ENCODE results near the gene C12orf56.
"Not testable (repeated sequence)": the region's sequence is repeated elsewhere in the genome, so short reads cannot be mapped to it uniquely, and the experiment has no call there.

The C12orf56 gene

GRCh38 chr12:64385019-64385418 lies 5.5 kb downstream of the C12orf56 start:
- no peak for DNase-seq

DNA sequence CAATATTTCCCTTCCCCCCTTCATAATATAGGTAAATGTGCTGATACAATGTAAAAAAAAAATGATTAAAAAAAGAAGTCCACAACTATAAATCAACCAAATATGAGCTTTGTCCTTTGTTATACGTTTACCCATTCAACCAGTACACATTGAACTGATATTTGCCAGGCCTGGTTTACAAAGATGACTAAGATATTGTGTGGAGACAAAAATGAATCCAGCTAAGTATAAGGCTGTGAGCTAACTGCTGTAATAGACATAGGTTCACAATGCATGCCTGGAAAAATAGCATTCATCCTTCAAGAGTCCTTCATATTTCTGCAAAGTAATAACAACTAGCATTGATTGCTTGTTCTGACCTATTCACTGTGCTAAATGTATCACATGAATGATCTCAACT lies 6.9 kb downstream of the C12orf56 start:
- DNase-seq = no peak

- DNase-seq = no peak
Measured at GRCh38 chr12:64362721-64363305, 27.7 kb downstream of the C12orf56 start.

DNA sequence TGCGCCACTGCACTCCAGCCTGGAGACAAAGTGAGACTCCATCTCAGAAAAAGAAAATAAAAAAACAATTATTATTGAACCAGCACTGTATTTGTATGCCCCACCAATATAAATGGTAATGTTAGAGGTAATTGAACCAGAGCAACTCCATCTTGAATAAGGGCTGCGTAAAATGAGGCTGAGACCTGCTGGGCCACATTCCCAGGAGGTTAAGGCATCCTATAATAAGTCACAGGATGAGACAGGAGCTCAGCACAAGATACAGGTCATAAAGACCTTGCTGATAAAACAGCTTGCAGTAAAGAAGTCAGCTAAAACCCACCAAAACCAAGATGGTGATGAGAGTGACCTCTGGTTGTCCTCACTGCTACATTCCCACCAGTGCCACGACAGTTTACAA lies 29.4 kb downstream of the C12orf56 start:
- DNase-seq = not testable (repeated sequence)

DNA sequence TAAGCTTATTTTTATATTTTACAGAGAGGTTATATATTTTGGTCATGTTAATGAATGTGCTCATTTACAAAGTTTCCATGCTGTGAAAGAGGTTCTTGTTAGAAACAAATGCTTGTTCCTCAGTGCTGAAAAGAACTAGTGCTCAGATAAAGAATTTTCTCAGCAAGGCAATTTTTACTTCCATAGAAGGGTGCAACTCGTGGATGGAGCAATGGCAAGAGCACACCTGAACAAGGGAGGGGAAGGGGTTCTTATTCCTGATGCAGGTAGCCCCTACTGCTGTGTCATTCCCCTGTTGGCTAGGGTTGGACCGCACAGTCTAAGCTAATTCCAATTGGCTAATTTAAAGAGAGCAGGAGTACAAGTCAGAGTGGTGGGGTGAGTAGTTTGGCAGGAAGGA lies 34.3 kb downstream of the C12orf56 start:
- not testable (repeated sequence) for DNase-seq

DNA sequence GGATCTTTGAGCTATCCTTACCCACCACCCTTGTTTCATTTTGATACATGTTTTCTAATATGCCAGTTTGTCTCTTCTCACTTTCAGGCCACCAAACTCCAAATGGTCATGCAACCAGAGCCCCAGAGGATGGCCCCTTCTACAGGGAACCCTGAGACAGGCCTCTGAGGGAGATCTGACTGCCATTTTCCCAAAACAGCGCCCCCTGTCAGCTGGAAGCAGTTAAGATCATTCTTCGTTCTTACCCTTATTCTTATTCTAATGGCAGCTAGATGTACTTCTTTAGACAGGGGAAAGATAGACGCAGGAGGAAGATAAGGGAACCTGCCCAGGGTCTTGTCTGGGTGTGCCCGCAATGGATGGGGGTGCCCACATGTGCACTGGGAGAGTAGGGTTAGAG lies 38.4 kb downstream of the C12orf56 start:
- DNase-seq = no peak

DNA sequence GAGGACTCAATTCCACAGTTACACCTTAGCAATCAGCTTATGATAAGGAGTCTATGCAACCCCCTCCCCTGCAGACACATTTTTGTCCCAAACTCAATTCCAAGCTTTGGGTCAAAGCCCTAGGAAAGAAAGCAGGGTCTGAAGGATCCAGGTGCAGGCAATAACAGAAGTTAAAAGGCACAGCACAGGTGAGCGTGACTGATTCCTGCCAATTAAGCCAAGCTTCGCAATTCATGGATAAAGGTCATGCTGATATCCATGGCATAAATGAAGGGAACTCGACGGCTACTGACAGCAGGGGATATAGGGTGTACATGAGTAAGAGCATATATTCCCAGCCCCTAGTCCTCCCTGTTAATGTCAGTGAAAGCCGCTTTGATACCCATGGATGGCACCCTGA lies 39.3 kb downstream of the C12orf56 start:
- DNase-seq = no peak

GRCh38 chr12:64347630-64348029 lies 42.9 kb downstream of the C12orf56 start:
- no peak for DNase-seq

- not testable (repeated sequence) for DNase-seq
Measured at GRCh38 chr12:64344631-64345030, 45.9 kb downstream of the C12orf56 start.

DNA sequence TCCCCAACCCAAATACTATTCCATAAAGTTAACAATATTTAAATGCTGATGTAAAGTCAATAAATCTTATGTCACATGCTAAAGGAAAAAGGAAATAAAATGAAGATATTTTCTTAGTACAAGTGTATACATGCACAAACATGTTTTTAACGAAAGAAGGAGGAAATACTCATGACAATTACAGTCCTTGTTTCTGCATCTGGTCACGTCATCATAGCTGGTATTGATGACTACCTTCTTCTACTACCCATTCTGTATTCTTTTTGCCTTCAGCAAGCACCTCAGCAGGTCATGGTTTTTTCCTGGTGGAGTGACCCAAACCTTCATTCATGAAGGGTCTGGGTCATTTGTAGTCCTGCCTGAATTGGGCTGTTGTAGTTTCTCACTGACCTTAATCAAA lies 50.0 kb downstream of the C12orf56 start:
- not testable (repeated sequence) for DNase-seq

GRCh38 chr12:64335886-64336466 lies 54.6 kb downstream of the C12orf56 start:
- DNase-seq = no peak

DNA sequence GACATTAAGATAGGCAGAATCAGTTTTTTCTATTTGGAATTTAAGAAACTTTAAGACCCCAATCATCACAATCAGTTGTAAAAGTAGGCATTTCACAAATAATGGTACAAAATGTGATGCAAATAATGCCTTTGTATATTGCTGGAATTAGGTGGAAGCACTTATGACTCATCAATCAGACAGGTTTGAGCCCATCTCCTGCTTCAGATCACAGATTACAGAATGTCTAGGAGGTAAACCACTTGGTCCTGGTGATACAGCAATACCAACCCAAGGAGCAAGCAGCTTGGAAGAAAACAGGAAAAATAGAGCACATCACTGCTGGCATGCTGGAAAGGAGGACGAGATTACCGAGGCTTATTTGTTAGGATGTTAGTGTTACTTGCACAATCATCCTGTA lies 57.6 kb downstream of the C12orf56 start:
- no peak for DNase-seq

DNA sequence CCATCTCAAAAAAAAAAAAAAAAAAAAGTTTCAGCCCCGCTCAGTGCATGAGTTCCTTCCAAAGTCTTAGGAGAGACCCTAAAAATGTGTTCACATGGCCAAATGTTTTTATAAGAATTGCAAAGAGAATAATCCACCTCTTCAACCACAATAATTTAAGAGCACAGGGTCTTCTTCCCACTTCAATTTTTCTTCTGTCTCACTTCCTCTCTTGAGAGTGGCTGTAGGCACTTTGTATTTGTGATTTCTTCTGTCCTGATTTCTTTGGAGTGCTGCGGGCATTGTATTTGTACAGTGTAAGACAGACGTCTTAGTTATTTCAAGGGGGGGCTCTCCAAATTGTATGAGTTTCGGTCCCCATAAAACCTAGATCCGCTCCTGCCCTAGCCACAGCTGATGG lies 58.3 kb downstream of the C12orf56 start:
- no peak for DNase-seq

DNA sequence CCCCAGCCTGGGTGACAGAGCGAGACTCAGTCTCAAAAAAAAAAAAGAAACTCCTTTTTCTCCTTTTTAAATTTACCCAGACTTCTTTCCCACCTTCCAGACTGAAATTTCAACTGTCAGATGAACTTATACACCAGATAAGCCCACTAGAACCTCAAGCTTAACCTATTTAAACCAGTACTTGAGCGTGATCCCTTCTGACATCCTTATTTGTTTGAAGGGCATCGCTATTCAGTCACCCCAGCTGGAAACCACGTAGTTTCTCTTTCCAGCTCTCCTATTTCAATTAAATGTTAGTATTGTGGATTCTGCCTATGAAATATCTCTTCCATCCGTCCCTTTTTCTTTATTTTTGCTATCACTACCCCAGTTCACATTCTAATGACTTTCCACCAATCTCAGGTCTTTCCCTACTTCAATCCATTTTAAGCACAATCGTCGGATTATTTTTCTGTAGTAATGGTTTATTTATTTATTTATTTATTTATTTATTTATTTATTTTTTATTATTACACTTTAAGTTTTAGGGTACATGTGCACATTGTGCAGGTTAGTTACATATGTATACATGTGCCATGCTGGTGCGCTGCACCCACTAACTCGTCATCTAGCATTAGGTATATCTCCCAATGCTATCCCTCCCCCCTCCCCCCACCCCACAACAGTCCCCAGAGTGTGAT lies 61.4 kb downstream of the C12orf56 start:
- not testable (repeated sequence) for DNase-seq

DNA sequence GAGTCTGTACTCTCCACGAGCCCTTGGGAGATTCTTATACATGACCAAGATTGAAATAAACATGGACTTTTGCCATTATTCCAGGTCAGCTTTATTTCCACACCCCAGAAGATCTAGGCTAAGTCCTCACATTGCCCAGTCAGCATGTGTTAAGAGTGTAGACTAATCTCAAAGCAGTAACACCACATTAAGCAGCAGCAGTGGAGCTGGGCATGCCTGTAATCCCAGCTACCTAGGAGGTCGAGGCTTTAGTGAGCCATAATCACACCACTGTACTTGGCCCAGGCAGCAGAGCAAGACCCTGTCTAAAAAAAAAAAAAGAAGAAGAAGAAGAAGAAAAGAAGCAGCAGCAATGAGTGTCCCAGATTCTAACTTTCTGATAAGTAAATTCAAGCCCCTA lies 65.5 kb downstream of the C12orf56 start:
- no peak for DNase-seq

- no peak for DNase-seq
Measured at GRCh38 chr12:64323476-64324225, 66.9 kb downstream of the C12orf56 start.

GRCh38 chr12:64323006-64323405 lies 67.6 kb downstream of the C12orf56 start:
- no peak for DNase-seq

- no peak for DNase-seq
Measured at GRCh38 chr12:64320611-64321010, 69.9 kb downstream of the C12orf56 start.

- DNase-seq = not testable (repeated sequence)
Measured at GRCh38 chr12:64319540-64320225, 70.9 kb downstream of the C12orf56 start.

DNA sequence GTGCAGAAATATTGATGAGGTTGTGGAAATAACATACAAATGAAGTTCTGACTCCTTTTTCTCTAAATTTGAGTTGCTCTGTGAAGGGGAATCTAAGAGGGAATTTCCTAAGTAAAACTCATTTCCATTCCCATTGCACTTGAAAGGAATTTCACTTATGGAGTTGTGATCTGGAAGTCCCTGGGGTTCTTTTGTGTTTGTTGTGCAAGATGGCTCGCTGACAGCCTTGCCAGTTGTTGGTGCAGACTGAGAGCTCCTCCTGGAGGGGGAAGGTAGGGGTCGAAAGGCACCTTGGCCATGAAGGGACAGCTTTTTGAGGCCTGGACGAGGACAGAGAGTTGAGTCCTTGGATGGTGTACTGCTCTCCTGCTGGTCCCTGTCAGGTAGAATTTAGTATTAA lies 72.0 kb downstream of the C12orf56 start:
- no peak for DNase-seq

GRCh38 chr12:64311877-64312276 lies 78.7 kb downstream of the C12orf56 start:
- no peak for DNase-seq

- DNase-seq = no peak
Measured at GRCh38 chr12:64304571-64304970, 86.0 kb downstream of the C12orf56 start.

DNA sequence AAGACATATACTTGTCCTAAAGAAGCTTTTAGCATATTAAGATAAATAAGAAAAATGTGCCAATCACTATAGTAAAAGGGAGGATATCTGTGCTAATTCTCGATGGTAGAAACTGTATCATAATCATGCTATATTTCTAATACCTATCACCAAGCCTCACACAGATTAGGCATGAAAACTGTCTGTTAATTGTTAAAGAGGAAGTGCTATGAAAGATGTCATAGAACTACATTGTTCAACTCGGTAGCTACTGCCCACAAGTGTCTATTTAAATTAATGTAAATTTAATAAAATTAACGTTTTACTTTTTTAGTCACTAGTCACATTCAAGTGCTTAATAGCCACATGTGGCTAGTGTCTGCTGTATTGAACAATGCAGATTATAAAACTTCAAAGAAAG lies 90.9 kb downstream of the C12orf56 start:
- DNase-seq = no peak
